ENCODE results near the gene ANAPC4. TPM values are rescaled to one million over a fixed set of nuclear protein-coding genes. Genes with fewer than 3 reads are reported as not detected.

ANAPC4 gene
- total and polyA plus RNA-seq, 2 of the 13 experiments (the other 11 are each of a cell fraction or from before 2014, with no cell fraction given) = 14.5 to 30.2 TPM

- TF ChIP-seq CEBPZ (IDR thresholded peaks at IDR 0.05; ENCODE audit: low read length) (no peak), SNRNP70 (IDR thresholded peaks at IDR 0.05; ENCODE audit: low read depth, low read length) (no peak), TARDBP (CRISPR knock-in tag; IDR thresholded peaks at IDR 0.05) (no peak), ZNF468 (CRISPR knock-in tag; IDR thresholded peaks at IDR 0.05) (no peak), ZBTB42 (CRISPR knock-in tag; IDR thresholded peaks at IDR 0.05) (no peak), JUNB (CRISPR knock-in tag; IDR thresholded peaks at IDR 0.05; ENCODE audit: borderline replicate concordance) (no peak)
- TF ChIP-seq, protein P1, sequence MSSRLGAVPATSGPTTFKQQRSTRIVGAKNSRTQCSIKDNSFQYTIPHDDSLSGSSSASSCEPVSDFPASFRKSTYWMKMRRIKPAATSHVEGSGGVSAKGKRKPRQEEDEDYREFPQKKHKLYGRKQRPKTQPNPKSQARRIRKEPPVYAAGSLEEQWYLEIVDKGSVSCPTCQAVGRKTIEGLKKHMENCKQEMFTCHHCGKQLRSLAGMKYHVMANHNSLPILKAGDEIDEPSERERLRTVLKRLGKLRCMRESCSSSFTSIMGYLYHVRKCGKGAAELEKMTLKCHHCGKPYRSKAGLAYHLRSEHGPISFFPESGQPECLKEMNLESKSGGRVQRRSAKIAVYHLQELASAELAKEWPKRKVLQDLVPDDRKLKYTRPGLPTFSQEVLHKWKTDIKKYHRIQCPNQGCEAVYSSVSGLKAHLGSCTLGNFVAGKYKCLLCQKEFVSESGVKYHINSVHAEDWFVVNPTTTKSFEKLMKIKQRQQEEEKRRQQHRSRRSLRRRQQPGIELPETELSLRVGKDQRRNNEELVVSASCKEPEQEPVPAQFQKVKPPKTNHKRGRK (CRISPR knock-in tag; IDR thresholded peaks at IDR 0.05) = no peak
Measured at GRCh38 chr4:25446611-25447010, 69.5 kb downstream of the ANAPC4 start (continued).

DNA sequence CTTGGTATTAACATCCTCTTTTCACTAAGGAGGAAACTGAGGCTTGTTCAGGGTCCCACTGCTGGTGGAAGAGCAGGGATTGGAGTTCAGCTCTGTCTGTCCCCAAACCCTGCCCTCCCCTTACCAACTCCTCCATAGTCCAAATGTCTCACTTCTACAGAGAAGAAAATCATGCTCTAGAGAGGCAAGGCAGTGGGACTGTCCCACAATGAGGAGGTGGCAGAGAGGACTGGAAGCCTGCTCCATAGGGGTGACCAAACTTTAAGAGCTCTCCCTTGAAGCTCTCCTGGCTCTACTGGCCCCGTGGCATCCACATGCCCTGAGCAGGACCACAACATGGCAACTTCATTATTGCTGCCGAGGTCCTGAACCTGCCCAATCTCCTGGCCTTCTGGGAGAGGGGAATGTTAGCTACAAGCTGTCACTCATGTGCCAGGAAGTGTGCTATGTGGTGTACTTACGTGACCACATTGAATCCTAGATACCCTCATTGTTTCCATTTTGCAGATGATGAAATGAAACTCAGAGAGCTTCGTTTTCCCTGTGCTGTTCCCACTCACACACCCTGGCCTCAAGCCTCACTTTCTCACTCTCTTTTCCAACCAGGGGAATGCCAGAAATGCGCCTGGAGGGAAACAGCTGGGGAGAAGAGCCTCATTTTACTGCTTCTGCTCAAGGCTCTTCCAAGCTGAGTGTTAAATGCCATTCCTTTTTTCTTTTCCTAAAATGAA, 71.5 kb downstream of the ANAPC4 start:
- DNase-seq (ENCODE audit: low spot score) = no peak
- no peak for TF ChIP-seq ZSCAN21 (CRISPR knock-in tag; IDR thresholded peaks at IDR 0.05; ENCODE audit: borderline replicate concordance)
- no peak for TF ChIP-seq HIVEP1 (CRISPR knock-in tag; IDR thresholded peaks at IDR 0.05)
- no peak for TF ChIP-seq ZNF709 (CRISPR knock-in tag; IDR thresholded peaks at IDR 0.05)
- no peak for TF ChIP-seq ZNF672 (CRISPR knock-in tag; IDR thresholded peaks at IDR 0.05)
- H4K20me1 ChIP-seq (ENCODE audit: insufficient read depth, low read length) = no peaks in the 10 kb centered on the region
- no peak for ATAC-seq
- 20% methylated on average over 3 of the region's 5 CpGs for WGBS (ENCODE audit: low lambda C conversion rate)
- no peaks in the 10 kb centered on the region for H3K36me3 ChIP-seq (replicated peaks in 1 of 2; ENCODE audit: control insufficient read depth in 1 of 2, insufficient read depth in 2 of 2, low read length in 2 of 2)
- FAIRE-seq = no peak
- no peak overlapping the region for H2AFZ ChIP-seq (ENCODE audit: low read length)
- no peaks in the 10 kb centered on the region for H3K4me1 ChIP-seq (ENCODE audit: insufficient read depth, low read length)
- H3K9ac ChIP-seq (ENCODE audit: insufficient read depth, low read depth, low read length) = no peak overlapping the region
- no peaks in the 10 kb centered on the region for H3K79me2 ChIP-seq (ENCODE audit: insufficient read depth, low read length)
- CTCF ChIA-PET (ENCODE audit: low intra/inter-chr PET ratio, low total read pairs) = no interaction called here
- H3K27me3 ChIP-seq (ENCODE audit: control insufficient read depth in 1 of 2, insufficient read depth in 2 of 2, low read length in 2 of 2) = no peaks in the 10 kb centered on the region
- intact Hi-C loops (cut with micrococcal nuclease; ENCODE audit: unreplicated experiment) (no loop called here), in situ Hi-C loops (cut with HindIII; ENCODE audit: extremely low pct_ligation_motif_present, low pct_unique_long_range_greater_than_20kb) (no loop called here)
- H3K4me2 ChIP-seq (ENCODE audit: low read depth, low read length) = no peak overlapping the region
- BruUV-seq (replicated peaks) = no TSS peak
- no peak overlapping the region for H3K4me3 ChIP-seq (replicated peaks in 1 of 3; ENCODE audit: insufficient read depth in 1 of 3, low read depth in 2 of 3, low read length in 3 of 3)
- no peaks in the 10 kb centered on the region for H3K9me3 ChIP-seq (ENCODE audit: low read length)
- POLR2A ChIA-PET = no interaction called here
- no peak overlapping the region for H3K27ac ChIP-seq (ENCODE audit: extremely low read length, insufficient read depth, low read length)
